Measurements from ENCODE around the gene SULT1C2. TPM values are rescaled to one million over a fixed set of nuclear protein-coding genes. Genes with fewer than 3 reads are reported as not detected.

SULT1C2 gene
- total and polyA plus RNA-seq, 8 donors = 0.63 to 9.1 (median 4.8) TPM

- Histone ChIP-seq H3K4me1 (no peaks in the 10 kb centered on the region), H3K36me3 (no peaks in the 10 kb centered on the region), H3K4me3 (no peak overlapping the region), H3K9me3 (no peaks in the 10 kb centered on the region), H3K27me3 (no peaks in the 10 kb centered on the region), H3K27ac (no peak overlapping the region)
- TF ChIP-seq CTCF (IDR thresholded peaks at IDR 0.05) = no peak
- ATAC-seq (peak in 1 of 4 donors; percentile 34), DNase-seq (no peak), FAIRE-seq (no peak)
- WGBS, 2 donors = 49 to 54% methylated on average over 9 of the region's 9 CpGs
- intact Hi-C loops (cut with DNase I) = no loop called here
Observed at GRCh38 chr2:108297436-108298141, 8.9 kb downstream of the SULT1C2 start.

- no peak for DNase-seq
- H3K9me3 ChIP-seq = no peaks in the 10 kb centered on the region
- H3K36me3 ChIP-seq = no peaks in the 10 kb centered on the region
- FAIRE-seq = no peak
- 66 to 72% methylated on average over 7 of the region's 7 CpGs for WGBS, 2 donors
- no peak overlapping the region for H3K4me3 ChIP-seq
- intact Hi-C loops (cut with DNase I) = no loop called here
- no peaks in the 10 kb centered on the region for H3K4me1 ChIP-seq
- ATAC-seq = peak in 1 of 4 donors; percentile 56
- H3K27ac ChIP-seq = no peak overlapping the region
- TF ChIP-seq CTCF (IDR thresholded peaks at IDR 0.05) = no peak
- no peaks in the 10 kb centered on the region for H3K27me3 ChIP-seq
Observed at GRCh38 chr2:108301558-108301957, 12.9 kb downstream of the SULT1C2 start.

- no peaks in the 10 kb centered on the region for H3K4me1 ChIP-seq
- TF ChIP-seq CTCF (IDR thresholded peaks at IDR 0.05) = no peak
- no peak overlapping the region for H3K4me3 ChIP-seq
- no peaks in the 10 kb centered on the region for H3K36me3 ChIP-seq
- no peak for ATAC-seq
- intact Hi-C loops (cut with DNase I) = no loop called here
- H3K27me3 ChIP-seq = no peaks in the 10 kb centered on the region
- no peak for FAIRE-seq
- H3K9me3 ChIP-seq = no peaks in the 10 kb centered on the region
- WGBS, 2 donors = 74 to 78% methylated on average over 2 of the region's 2 CpGs
- no peak overlapping the region for H3K27ac ChIP-seq
- no peak for DNase-seq
Observed at GRCh38 chr2:108304975-108305374, 16.3 kb downstream of the SULT1C2 start.

GRCh38 chr2:108305901-108306300 is 17.2 kb downstream of the SULT1C2 start:
- H3K27me3 ChIP-seq = no peaks in the 10 kb centered on the region
- no peaks in the 10 kb centered on the region for H3K9me3 ChIP-seq
- no peaks in the 10 kb centered on the region for H3K36me3 ChIP-seq
- FAIRE-seq (no peak), ATAC-seq (no peak), DNase-seq (no peak)
- intact Hi-C loops (cut with DNase I) = no loop called here
- TF ChIP-seq CTCF (IDR thresholded peaks at IDR 0.05) = no peak
- H3K27ac ChIP-seq = no peak overlapping the region
- H3K4me1 ChIP-seq = no peaks in the 10 kb centered on the region
- WGBS, 2 donors = 77 to 91% methylated on average over 2 of the region's 2 CpGs
- no peak overlapping the region for H3K4me3 ChIP-seq

- Histone ChIP-seq H3K27me3 (no peaks in the 10 kb centered on the region), H3K4me1 (no peaks in the 10 kb centered on the region), H3K27ac (no peak overlapping the region), H3K9me3 (no peaks in the 10 kb centered on the region), H3K36me3 (no peaks in the 10 kb centered on the region), H3K4me3 (no peak overlapping the region)
- DNase-seq = no peak
- intact Hi-C loops (cut with DNase I) = no loop called here
- peak in 1 of 4 donors; percentile 44 for ATAC-seq
- no peak for TF ChIP-seq CTCF (IDR thresholded peaks at IDR 0.05)
- FAIRE-seq = no peak
Observed at GRCh38 chr2:108309903-108310302, 21.2 kb downstream of the SULT1C2 start.
